A549 (cell line): ENCODE data around the gene THBS2. TPM values are rescaled to one million over a fixed set of nuclear protein-coding genes. Genes with fewer than 3 reads are reported as not detected.

ENCODE experiments used
- ATAC-seq, 2 experiments: fragments of 200-7000 bp in 1 of 2; fragments of >200 bp in 1 of 2; cut with Nextera tagmentation in 1 of 2; cut with Tn5 transposase in 1 of 2; 3 replicates each; pipeline versions ENCODE4 v1.8.0 to v1.9.1; 2018 to 2020; ENCODE audit warnings: mild to moderate bottlenecking in 1 of 2, moderate library complexity in 1 of 2
- CTCF ChIA-PET: fragments of 300-600 bp; sonication (Branson Sonifier 250); formaldehyde crosslinking; extraction: SDS; loops from one replicate; lab custom pipeline; 2021; ENCODE audit warnings: antibody characterized with exemption, inconsistent platforms; lab: Yijun Ruan, JAX
- POLR2A ChIA-PET: fragments of 350-600 bp; formaldehyde crosslinking; extraction: SDS; loops from one replicate; lab custom pipeline; 2021; ENCODE audit warnings: antibody characterized with exemption, inconsistent platforms; lab: Yijun Ruan, JAX
- DNase-seq, 2 experiments: peaks; one replicate each; pipeline versions ENCODE4 v3.0.0 to v3.0.0-alpha.2; 2011 to 2016; ENCODE audit warnings: low read depth in 1 of 2, low spot score in 1 of 2
- FAIRE-seq: peaks from 2 replicates; lab custom pipeline; 2011; peaks lifted over from hg19 to GRCh38; lab: Jason Lieb, UNC
- H3K27ac ChIP-seq, 2 experiments: fragments of >200 bp; sonication (Bioruptor Twin); formaldehyde crosslinking; 3 replicates each; pipeline ENCODE4 v1.5.1; 2016 to 2017
- H3K4me1 ChIP-seq: fragments of >200 bp; sonication (Bioruptor Twin); formaldehyde crosslinking; 3 replicates; pipeline ENCODE4 v1.6.1; 2016
- H3K4me2 ChIP-seq: fragments of >200 bp; sonication (Bioruptor Twin); formaldehyde crosslinking; 3 replicates; pipeline ENCODE4 v1.6.1; 2016
- H3K4me3 ChIP-seq: fragments of >200 bp; sonication (Bioruptor Twin); formaldehyde crosslinking; 3 replicates; pipeline ENCODE4 v1.5.1; 2016
- H3K9me3 ChIP-seq: fragments of >200 bp; sonication (Bioruptor Twin); formaldehyde crosslinking; 3 replicates; pipeline ENCODE4 v1.6.1; 2016
- ATOH8 ChIP-seq: fragments of 250-450 bp; sonication (Bioruptor Pico); IDR thresholded peaks from 2 replicates; pipeline ENCODE4 v1.5.0; 2020; ENCODE audit warnings: low read depth, mild to moderate bottlenecking, moderate library complexity
- BHLHE40 ChIP-seq: IDR thresholded peaks from 2 replicates; pipeline ENCODE4 v1.6.1; 2012; ENCODE audit warnings: low read depth, low read length, inconsistent platforms
- CBX2 ChIP-seq: fragments of 200-600 bp; sonication (generic); IDR thresholded peaks from 2 replicates; pipeline ENCODE4 v1.6.1; 2016; ENCODE audit warnings: low read depth, mild to moderate bottlenecking, borderline replicate concordance
- CEBPB ChIP-seq, 2 experiments: fragments of >200 bp in 1 of 2; sonication (Bioruptor Twin) in 1 of 2; formaldehyde crosslinking in 1 of 2; IDR thresholded peaks; 2 replicates each; pipeline ENCODE4 v1.6.1; 2012 to 2016
- CHD2 ChIP-seq: fragments of 150-350 bp; IDR thresholded peaks from 2 replicates; pipeline ENCODE4 v1.6.1; 2014; ENCODE audit warnings: low read length; ENCODE audit not compliant: partially characterized antibody
- EHMT2 ChIP-seq: fragments of 200-600 bp; sonication (generic); IDR thresholded peaks from 2 replicates; pipeline ENCODE4 v1.6.1; 2016; ENCODE audit warnings: antibody characterized with exemption, low read depth, mild to moderate bottlenecking, moderate library complexity
- FOSB ChIP-seq: fragments of 250-450 bp; sonication (Bioruptor Pico); IDR thresholded peaks from 2 replicates; pipeline ENCODE4 v1.5.0; 2020; ENCODE audit warnings: mild to moderate bottlenecking, moderate library complexity
- HDAC2 ChIP-seq: fragments of 200-600 bp; sonication (generic); IDR thresholded peaks from 2 replicates; pipeline ENCODE4 v1.6.1; 2016
- HES2 ChIP-seq: fragments of >200 bp; sonication (Bioruptor Twin); formaldehyde crosslinking; IDR thresholded peaks from 2 replicates; pipeline ENCODE4 v1.6.1; 2016
- HEYL ChIP-seq: fragments of 250-450 bp; sonication (Bioruptor Pico); IDR thresholded peaks from 2 replicates; pipeline ENCODE4 v1.8.0; 2021; ENCODE audit warnings: mild to moderate bottlenecking, moderate library complexity
- HOXA7 ChIP-seq: fragments of 250-450 bp; sonication (Bioruptor Pico); IDR thresholded peaks from 2 replicates; pipeline ENCODE4 v1.5.0; 2020; ENCODE audit warnings: mild to moderate bottlenecking, moderate library complexity
- JUN ChIP-seq, 2 experiments: fragments of >200 bp; sonication (Bioruptor Twin); formaldehyde crosslinking; IDR thresholded peaks; 2 replicates in 1 of 2; 3 replicates in 1 of 2; pipeline ENCODE4 v1.6.1; 2016 to 2017
- KDM5A ChIP-seq: fragments of 200-600 bp; sonication (generic); IDR thresholded peaks from 2 replicates; pipeline ENCODE4 v1.6.1; 2016; ENCODE audit warnings: antibody characterized with exemption, mild to moderate bottlenecking
- MAZ ChIP-seq: fragments of 150-350 bp; IDR thresholded peaks from 2 replicates; pipeline ENCODE4 v1.6.1; 2014; ENCODE audit warnings: antibody characterized with exemption, low read depth, low read length, borderline replicate concordance
- REST ChIP-seq: fragments of 200-600 bp; sonication (generic); IDR thresholded peaks from 2 replicates; pipeline ENCODE4 v1.6.1; 2016; ENCODE audit warnings: antibody characterized with exemption, mild to moderate bottlenecking, moderate library complexity
- SREBF2 ChIP-seq: fragments of 450-650 bp; IDR thresholded peaks from 2 replicates; pipeline ENCODE4 v1.6.1; 2014; ENCODE audit warnings: mild to moderate bottlenecking, moderate library complexity
- TFCP2L1 ChIP-seq: fragments of 250-450 bp; sonication (Bioruptor Pico); IDR thresholded peaks from 2 replicates; pipeline ENCODE4 v1.5.0; 2021; ENCODE audit warnings: mild to moderate bottlenecking
- USF2 ChIP-seq: fragments of 450-650 bp; IDR thresholded peaks from 2 replicates; pipeline ENCODE4 v1.6.1; 2014; ENCODE audit warnings: antibody characterized with exemption
- ZNF302 ChIP-seq: fragments of 250-450 bp; sonication (Bioruptor Pico); IDR thresholded peaks from 2 replicates; pipeline ENCODE4 v1.9.0; 2021; ENCODE audit warnings: inconsistent platforms, mild to moderate bottlenecking, moderate library complexity
- WGBS: methylation state at CpG from one replicate; pipeline ENCODE4 v1.1.6; 2017; ENCODE audit errors: missing lambda C conversion rate; 5-methylcytosine and 5-hydroxymethylcytosine counted together
- polyA plus RNA-seq, 4 experiments: library from polyadenylated mRNA; depleted of rRNA in 3 of 4; stranded (reverse); fragments of >200 nt; fragmentation: RNase III in 1 of 4; extraction: RNeasy Plus Mini Kit Qiagen cat#74134 plus additional on column Dnase treatment in 1 of 4; gene quantifications; 2 replicates in 3 of 4; 3 replicates in 1 of 4; pipeline ENCODE4 v1.2.3, GENCODE V29; 2011 to 2017

Gene THBS2
- polyA plus RNA-seq, 2 of the 4 experiments (the other 2 are of a cell fraction): 0.01 to 0.06 TPM

GRCh38 chr6:169254456-169255316 lies 1.0 kb upstream of the THBS2 start:
- WGBS: 55% methylated on average over 9 of the region's 19 CpGs

GRCh38 chr6:169252505-169253189 lies 999 bp downstream of the THBS2 start:
- FAIRE-seq (no peak), DNase-seq (no peak), ATAC-seq (no peak)
- H3K4me3 ChIP-seq: no peak overlapping the region
- TF ChIP-seq EHMT2 (no peak), HEYL (CRISPR knock-in tag) (no peak), ATOH8 (CRISPR knock-in tag) (no peak), ZNF302 (no peak), MAZ (no peak), CEBPB (IDR thresholded peaks at IDR 0.05) (no peak), TFCP2L1 (CRISPR knock-in tag) (no peak), JUN (IDR thresholded peaks at IDR 0.05) (no peak), KDM5A (no peak)
- WGBS: 64% methylated on average over 13 of the region's 14 CpGs
- no peaks in the 10 kb centered on the region for H3K9me3 ChIP-seq
- no peak overlapping the region for H3K27ac ChIP-seq
- CTCF ChIA-PET: interaction anchor here (0.6 kb wide), 1 partner anchor 175 kb away, joined by 3 read pairs; no protein-coding TSS in a partner anchor
- POLR2A ChIA-PET: no interaction called here
- H3K4me1 ChIP-seq: no peaks in the 10 kb centered on the region
- H3K4me2 ChIP-seq: no peak overlapping the region

More at GRCh38 chr6:169254456-169255316, 1.0 kb upstream of the THBS2 start:
- FAIRE-seq (no peak), DNase-seq (no peak), ATAC-seq (no peak)
- H3K4me3 ChIP-seq: no peak overlapping the region
- no peak for TF ChIP-seq FOSB (CRISPR knock-in tag)
- TF ChIP-seq HDAC2: no peak
- TF ChIP-seq BHLHE40: no peak
- no peak for TF ChIP-seq KDM5A
- TF ChIP-seq, all 56 proteins: peak for 0
- H3K4me1 ChIP-seq: no peaks in the 10 kb centered on the region
- H3K4me2 ChIP-seq: no peak overlapping the region
- no peaks in the 10 kb centered on the region for H3K9me3 ChIP-seq
- ChIA-PET CTCF (no interaction called here), POLR2A (no interaction called here)
- no peak overlapping the region for H3K27ac ChIP-seq

- H3K4me1 ChIP-seq: no peaks in the 10 kb centered on the region
- ChIA-PET CTCF (interaction anchor here (0.6 kb wide), 1 partner anchor 176 kb away, joined by 3 read pairs; no protein-coding TSS in a partner anchor), POLR2A (no interaction called here)
- no peak for FAIRE-seq
- DNase-seq: no peak
- TF ChIP-seq CEBPB (IDR thresholded peaks at IDR 0.05) (no peak), CHD2 (no peak), EHMT2 (no peak), REST (no peak), SREBF2 (no peak), CBX2 (no peak), HEYL (CRISPR knock-in tag) (no peak), HES2 (no peak), HOXA7 (CRISPR knock-in tag) (no peak), USF2 (no peak), ZNF302 (no peak), JUN (IDR thresholded peaks at IDR 0.05) (no peak)
- WGBS: 83% methylated on average over 17 of the region's 20 CpGs
- no peak for ATAC-seq
- H3K4me2 ChIP-seq: no peak overlapping the region
- H3K4me3 ChIP-seq: no peak overlapping the region
- no peaks in the 10 kb centered on the region for H3K9me3 ChIP-seq
- H3K27ac ChIP-seq: no peak overlapping the region
Measured at GRCh38 chr6:169251822-169252504, 1.7 kb downstream of the THBS2 start.
